Upper lobe of right lung (tissue), 1 donor: ENCODE results near the gene VPS50. TPM values are rescaled to one million over a fixed set of nuclear protein-coding genes. Genes with fewer than 3 reads are reported as not detected.
A peak's percentile ranks its signal among the peaks of the same experiment; 100 is the strongest.

ENCODE experiments used
- ATAC-seq: fragments of 200-7000 bp; cut with Tn5 transposase; one replicate; pipeline ENCODE4 v1.9.1; 2020; ENCODE audit warnings: mild to moderate bottlenecking, moderate library complexity
- DNase-seq: peaks from one replicate; pipeline ENCODE4 v3.0.0-alpha.2; 2020
- H3K27ac ChIP-seq: fragments of 200-600 bp; one replicate; pipeline ENCODE4 v1.8.0; 2022
- H3K27me3 ChIP-seq: fragments of 200-600 bp; one replicate; pipeline ENCODE4 v1.8.0; 2022; ENCODE audit warnings: mild to moderate bottlenecking
- H3K36me3 ChIP-seq: fragments of 200-600 bp; one replicate; pipeline ENCODE4 v1.8.0; 2022
- H3K4me1 ChIP-seq: fragments of 200-600 bp; one replicate; pipeline ENCODE4 v1.8.0; 2022
- H3K4me3 ChIP-seq: fragments of 200-600 bp; one replicate; pipeline ENCODE4 v1.8.0; 2022; ENCODE audit warnings: mild to moderate bottlenecking
- H3K9me3 ChIP-seq: fragments of 200-600 bp; one replicate; pipeline ENCODE4 v1.8.0; 2022
- intact Hi-C: fragments of 100-400 bp; cut with DNase I; formaldehyde crosslinking; loops from one replicate; pipeline ENCODE4 v1.11.0; 2022
- long read RNA-seq: library from polyadenylated mRNA; unstranded; transcript quantifications from one replicate; pipeline ENCODE4 v2.0.0, GENCODE V29; 2021
- total RNA-seq: library from RNA; stranded (reverse); fragmentation: NEBNext Ultra II Directional; extraction: Animal tissue kit (Norgen Biotek cat#: 25700); gene quantifications from one replicate; pipeline ENCODE4 v1.2.1, GENCODE V29; 2021
- TF ChIP-seq, protein P1 (sequence below): fragments of 200-600 bp; IDR thresholded peaks from one replicate; pipeline ENCODE4 v1.8.0; 2022; ENCODE audit warnings: antibody characterized with exemption
- donor health status: DM: no; HTN: yes; CAD: no; lungs with severe emphysema.

Gene VPS50
- total RNA-seq: 30.2 TPM
- long read RNA-seq, full-length matches to known transcripts: 23 of 36 reads
- long read RNA-seq, partial matches to known transcripts: 3 of 36 reads
- long read RNA-seq, other reads (novel, unspliced or antisense): 10 of 36 reads

DNA sequence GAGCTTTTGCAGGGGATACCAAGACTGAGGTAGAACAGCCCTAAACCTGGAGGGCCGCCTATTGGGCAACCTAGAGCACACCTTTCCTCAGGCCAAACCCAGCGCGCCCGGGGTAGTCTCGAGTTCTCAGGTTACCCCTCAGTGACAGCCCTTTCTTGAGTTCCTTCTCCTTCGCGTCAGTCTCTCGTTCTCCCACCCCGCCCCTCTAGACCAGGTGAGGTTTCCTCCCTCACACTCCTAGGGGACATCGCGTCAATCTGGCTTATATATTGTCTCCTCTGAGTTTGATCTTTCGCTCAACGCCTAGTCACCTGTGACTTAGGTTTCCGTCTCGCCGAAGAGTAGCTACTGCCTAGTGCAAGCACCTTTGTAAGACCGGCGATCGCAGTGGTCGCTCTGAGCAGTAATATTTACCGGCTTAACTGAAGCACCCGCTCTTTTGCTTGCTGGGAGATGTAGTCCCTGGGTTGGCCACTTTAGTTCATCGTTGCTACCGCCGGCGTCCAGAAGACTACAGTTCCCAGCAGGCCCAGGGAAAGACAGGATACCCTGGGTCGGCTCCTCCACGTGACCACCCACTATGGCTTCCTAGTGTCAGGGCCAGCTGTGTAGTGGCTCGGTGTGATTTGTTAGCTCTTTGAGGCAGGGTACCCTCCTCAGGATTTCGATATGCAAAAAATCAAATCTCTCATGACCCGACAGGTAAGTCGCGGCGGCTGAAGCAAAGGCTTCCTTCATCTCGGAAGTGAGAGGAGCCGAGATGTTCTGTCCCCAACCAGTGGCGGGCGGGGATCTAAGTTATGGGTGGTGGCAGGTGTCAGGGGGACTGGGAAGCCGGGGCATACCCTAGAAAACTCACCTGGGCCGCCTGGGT is at the start of gene VPS50:
TSS of gene VPS50 (plus strand) at position 568 of the 874 bp plus-strand sequence. CDS start at position 670, 102 bp downstream.
- Histone ChIP-seq H3K9me3 (no peaks in the 10 kb centered on the region), H3K27me3 (no peaks in the 10 kb centered on the region), H3K4me1 (peaks cover 17% of the 10 kb centered on the region), H3K36me3 (no peaks in the 10 kb centered on the region), H3K4me3 (peak within 1 kb of the TSS; percentile 85), H3K27ac (peak within 1 kb of the TSS; percentile 84)
- TF ChIP-seq, protein P1, sequence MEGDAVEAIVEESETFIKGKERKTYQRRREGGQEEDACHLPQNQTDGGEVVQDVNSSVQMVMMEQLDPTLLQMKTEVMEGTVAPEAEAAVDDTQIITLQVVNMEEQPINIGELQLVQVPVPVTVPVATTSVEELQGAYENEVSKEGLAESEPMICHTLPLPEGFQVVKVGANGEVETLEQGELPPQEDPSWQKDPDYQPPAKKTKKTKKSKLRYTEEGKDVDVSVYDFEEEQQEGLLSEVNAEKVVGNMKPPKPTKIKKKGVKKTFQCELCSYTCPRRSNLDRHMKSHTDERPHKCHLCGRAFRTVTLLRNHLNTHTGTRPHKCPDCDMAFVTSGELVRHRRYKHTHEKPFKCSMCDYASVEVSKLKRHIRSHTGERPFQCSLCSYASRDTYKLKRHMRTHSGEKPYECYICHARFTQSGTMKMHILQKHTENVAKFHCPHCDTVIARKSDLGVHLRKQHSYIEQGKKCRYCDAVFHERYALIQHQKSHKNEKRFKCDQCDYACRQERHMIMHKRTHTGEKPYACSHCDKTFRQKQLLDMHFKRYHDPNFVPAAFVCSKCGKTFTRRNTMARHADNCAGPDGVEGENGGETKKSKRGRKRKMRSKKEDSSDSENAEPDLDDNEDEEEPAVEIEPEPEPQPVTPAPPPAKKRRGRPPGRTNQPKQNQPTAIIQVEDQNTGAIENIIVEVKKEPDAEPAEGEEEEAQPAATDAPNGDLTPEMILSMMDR: no peak
- peak; percentile 95 for DNase-seq
- intact Hi-C loops: loop anchor here (10.0 kb wide), 1 partner anchor 773 kb away; the partner anchor contains the start of gene BET1
- peak; percentile 99 for ATAC-seq

DNA sequence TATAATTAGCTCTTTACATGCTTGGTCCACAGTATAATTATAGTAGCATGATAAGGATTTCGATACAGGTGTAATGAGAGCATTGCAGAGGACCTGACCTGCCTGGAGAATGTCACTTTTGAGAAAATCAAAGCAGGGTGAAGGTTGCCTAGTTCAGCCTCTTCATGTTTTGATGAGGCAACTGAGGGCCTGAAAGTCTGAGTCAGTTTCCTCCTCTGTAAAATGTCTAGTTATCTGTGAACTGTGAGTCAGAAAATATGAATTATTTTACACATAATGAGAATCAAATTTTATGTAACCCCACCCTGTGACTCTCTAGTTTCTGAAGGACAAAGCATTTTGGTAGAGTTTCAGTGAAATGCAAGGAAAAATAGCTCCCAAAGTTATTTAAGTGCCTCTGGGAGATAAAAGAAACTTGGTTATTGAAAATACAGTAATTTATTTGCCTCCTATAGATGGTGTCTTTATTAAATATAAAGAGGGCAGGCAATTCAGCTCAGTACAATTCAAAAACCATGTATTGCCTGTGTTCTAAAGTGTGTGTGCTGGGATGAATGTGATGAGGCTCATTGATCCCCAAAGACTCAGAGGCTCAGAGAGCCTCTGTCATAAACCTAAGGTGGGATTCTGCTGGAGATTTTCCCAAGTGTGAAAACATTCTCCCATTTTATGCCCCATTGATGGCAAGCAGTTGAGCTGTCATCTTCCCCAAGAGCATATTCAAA is 46.7 kb upstream of the VPS50 start:
- Histone ChIP-seq H3K9me3 (no peaks in the 10 kb centered on the region), H3K4me1 (no peaks in the 10 kb centered on the region), H3K27me3 (no peaks in the 10 kb centered on the region), H3K4me3 (no peak overlapping the region), H3K27ac (no peak overlapping the region), H3K36me3 (no peaks in the 10 kb centered on the region)
- no peak for DNase-seq
- intact Hi-C loops: no loop called here
- no peak for ATAC-seq
- TF ChIP-seq, protein P1: no peak

- H3K4me3 ChIP-seq: no peak overlapping the region
- H3K9me3 ChIP-seq: no peaks in the 10 kb centered on the region
- DNase-seq (no peak), ATAC-seq (no peak)
- H3K36me3 ChIP-seq: no peaks in the 10 kb centered on the region
- H3K27me3 ChIP-seq: no peaks in the 10 kb centered on the region
- TF ChIP-seq, protein P1: no peak
- no peaks in the 10 kb centered on the region for H3K4me1 ChIP-seq
- H3K27ac ChIP-seq: no peak overlapping the region
- intact Hi-C loops: no loop called here
Measured at GRCh38 chr7:93188870-93189634, 43.1 kb upstream of the VPS50 start.

GRCh38 chr7:93194386-93194785 is 37.8 kb upstream of the VPS50 start:
- H3K4me3 ChIP-seq: no peak overlapping the region
- H3K36me3 ChIP-seq: no peaks in the 10 kb centered on the region
- H3K4me1 ChIP-seq: no peaks in the 10 kb centered on the region
- ATAC-seq: no peak
- no peak overlapping the region for H3K27ac ChIP-seq
- intact Hi-C loops: no loop called here
- no peaks in the 10 kb centered on the region for H3K27me3 ChIP-seq
- H3K9me3 ChIP-seq: no peaks in the 10 kb centered on the region
- TF ChIP-seq, protein P1: no peak
- no peak for DNase-seq

DNA sequence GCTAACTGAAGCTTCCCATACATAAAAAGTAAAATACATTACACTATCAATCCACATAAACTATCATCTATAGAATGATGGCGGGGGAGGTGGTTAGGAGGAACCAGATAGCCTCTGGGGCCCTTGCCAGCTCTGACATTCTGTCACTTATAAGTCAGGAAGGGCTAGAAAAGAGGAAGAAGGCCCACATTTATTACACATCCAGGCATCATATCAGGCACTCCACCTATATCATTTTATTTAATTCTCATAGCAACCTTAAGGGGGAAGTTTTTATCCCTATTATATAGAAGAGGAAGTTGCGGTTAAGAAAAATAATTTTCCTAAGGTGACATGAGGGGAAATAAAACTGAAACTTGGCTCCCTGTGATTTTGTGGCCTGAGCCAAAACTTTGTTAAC is 35.8 kb upstream of the VPS50 start:
- ATAC-seq: peak; percentile 71
- H3K9me3 ChIP-seq: no peaks in the 10 kb centered on the region
- DNase-seq: no peak
- TF ChIP-seq, protein P1: no peak
- no peaks in the 10 kb centered on the region for H3K36me3 ChIP-seq
- H3K4me1 ChIP-seq: no peaks in the 10 kb centered on the region
- no peak overlapping the region for H3K4me3 ChIP-seq
- no peak overlapping the region for H3K27ac ChIP-seq
- no peaks in the 10 kb centered on the region for H3K27me3 ChIP-seq
- intact Hi-C loops: no loop called here
